Adipocyte (in vitro differentiated cells): Measurements from ENCODE around the gene PTCD1.
"Not testable (repeated sequence)": the region's sequence is repeated elsewhere in the genome, so short reads cannot be mapped to it uniquely, and the experiment has no call there.

Source experiments
- DNase-seq: peaks from one replicate; pipeline ENCODE4 v3.0.0-alpha.2; 2015; ENCODE audit warnings: low read depth
- H3K27me3 ChIP-seq: replicated peaks from 2 replicates; pipeline ENCODE4 v1.7.0; 2013; ENCODE audit warnings: mild to moderate bottlenecking, low read length, moderate library complexity; ENCODE audit not compliant: control insufficient read depth, insufficient read depth
- H3K36me3 ChIP-seq: 2 replicates; pipeline ENCODE4 v1.7.0; 2013; ENCODE audit warnings: low read length, mild to moderate bottlenecking, moderate library complexity; ENCODE audit not compliant: control insufficient read depth, insufficient read depth, severe bottlenecking
- H3K4me1 ChIP-seq: 2 replicates; pipeline ENCODE4 v1.7.0; 2013; ENCODE audit warnings: mild to moderate bottlenecking, low read length, moderate library complexity; ENCODE audit not compliant: control insufficient read depth, insufficient read depth
- H3K4me3 ChIP-seq: 2 replicates; pipeline ENCODE4 v1.7.0; 2013; ENCODE audit warnings: mild to moderate bottlenecking, low read length, moderate library complexity
- H3K9ac ChIP-seq: 2 replicates; pipeline ENCODE4 v1.7.0; 2013; ENCODE audit warnings: mild to moderate bottlenecking, low read length, moderate library complexity
- H3K9me3 ChIP-seq: 2 replicates; pipeline ENCODE4 v1.7.0; 2013; ENCODE audit warnings: mild to moderate bottlenecking, low read length, moderate library complexity; ENCODE audit not compliant: control insufficient read depth

Gene PTCD1

DNA sequence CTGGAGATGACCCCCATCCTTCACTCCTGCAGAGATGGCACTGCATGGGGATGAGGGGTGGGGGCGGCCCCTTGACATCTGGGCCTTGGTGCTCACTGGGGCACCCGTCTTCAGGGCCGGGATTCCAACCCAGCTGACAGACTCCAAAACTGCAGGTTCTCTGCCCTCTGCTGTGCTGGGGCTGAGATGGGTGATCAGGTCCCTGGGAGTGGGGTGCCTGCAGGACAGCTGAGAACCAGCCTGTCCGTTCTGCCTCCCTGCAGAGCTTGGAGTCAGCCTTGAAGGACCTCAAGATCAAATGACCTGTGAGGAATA is 44.5 kb downstream of the PTCD1 start:
- H3K9ac ChIP-seq: no peak overlapping the region
- H3K9me3 ChIP-seq: no peaks in the 10 kb centered on the region
- no peaks in the 10 kb centered on the region for H3K4me1 ChIP-seq
- no peak overlapping the region for H3K4me3 ChIP-seq
- no peak for DNase-seq
- no peaks in the 10 kb centered on the region for H3K27me3 ChIP-seq
- peaks cover 85% of the 10 kb centered on the region for H3K36me3 ChIP-seq

DNA sequence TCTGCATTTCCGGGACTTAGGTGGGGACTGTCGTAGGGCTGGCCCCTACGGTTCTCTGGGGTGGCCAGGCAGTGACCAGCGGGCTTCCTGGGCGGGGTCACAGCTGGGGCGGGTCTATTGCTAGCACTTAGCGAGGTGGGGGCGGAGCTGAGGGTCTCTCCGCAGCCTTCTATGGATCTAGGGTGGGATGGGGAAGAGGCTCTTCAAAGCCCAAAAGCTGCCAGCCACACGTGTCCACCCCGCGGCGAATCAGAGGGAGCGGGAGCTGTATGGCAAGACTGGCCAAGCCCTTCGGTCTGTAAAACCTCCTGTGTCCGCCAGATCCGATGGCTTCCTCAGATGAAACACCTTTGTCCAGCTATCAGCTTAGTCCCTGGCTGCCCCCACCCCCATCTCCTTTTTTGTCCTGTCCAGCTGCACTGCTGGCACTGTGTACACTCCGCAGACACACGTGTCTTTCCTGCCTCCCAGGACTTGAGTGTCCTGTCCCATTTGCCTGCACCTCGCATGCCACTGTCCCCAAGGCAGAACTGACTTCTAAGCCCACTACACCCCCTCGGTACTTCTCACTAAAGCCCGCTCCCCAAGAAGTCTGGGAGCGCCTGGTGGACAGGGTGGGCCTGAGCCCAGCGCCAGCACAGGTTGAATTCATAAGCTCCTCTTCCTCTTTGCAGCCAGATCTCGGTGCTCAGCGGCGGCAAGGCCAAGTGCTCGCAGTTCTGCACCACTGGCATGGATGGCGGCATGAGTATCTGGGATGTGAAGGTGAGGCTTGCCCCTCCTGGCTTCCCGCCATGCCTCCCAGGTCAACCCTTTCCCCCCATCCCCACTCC is 45.0 kb downstream of the PTCD1 start:
- Histone ChIP-seq H3K36me3 (peaks cover 83% of the 10 kb centered on the region), H3K27me3 (no peaks in the 10 kb centered on the region)

DNA sequence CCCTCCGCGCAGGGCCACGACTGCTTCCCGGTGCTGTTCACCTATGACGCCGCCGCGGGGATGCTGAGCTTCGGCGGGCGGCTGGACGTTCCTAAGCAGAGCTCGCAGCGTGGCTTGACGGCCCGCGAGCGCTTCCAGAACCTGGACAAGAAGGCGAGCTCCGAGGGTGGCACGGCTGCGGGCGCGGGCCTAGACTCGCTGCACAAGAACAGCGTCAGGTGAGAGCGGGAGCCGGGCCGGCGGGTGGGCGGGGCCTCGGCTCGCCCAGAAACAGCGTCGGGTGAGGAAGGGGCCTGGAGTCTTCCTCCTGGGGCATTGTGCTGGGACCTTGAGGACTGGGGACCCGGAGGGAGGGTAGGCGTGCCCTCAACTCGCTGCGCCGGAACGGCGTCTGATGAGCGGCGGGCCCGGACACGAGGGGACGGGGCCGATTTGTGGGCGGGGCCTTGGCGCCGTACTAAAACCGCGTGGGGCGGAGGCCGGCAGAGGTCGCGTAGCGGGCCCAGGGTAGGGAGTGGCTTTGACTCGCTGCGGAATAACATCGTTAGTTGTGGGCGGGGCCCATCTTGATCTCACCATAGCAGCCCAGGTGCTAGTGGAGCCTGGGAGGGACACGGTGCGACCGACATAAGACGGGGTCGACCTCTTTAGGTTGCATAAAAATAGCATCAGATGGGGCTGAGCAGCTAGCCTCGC is 45.8 kb downstream of the PTCD1 start:
- Histone ChIP-seq H3K4me3 (peak overlapping the region; percentile 14), H3K27me3 (no peaks in the 10 kb centered on the region), H3K9me3 (no peaks in the 10 kb centered on the region), H3K4me1 (no peaks in the 10 kb centered on the region), H3K9ac (peak overlapping the region; percentile 5), H3K36me3 (peaks cover 83% of the 10 kb centered on the region)
- peak; percentile 45 for DNase-seq

More for the DNA sequence above, 45.0 kb downstream of the PTCD1 start:
- peak overlapping the region; percentile 14 for H3K4me3 ChIP-seq
- peak overlapping the region; percentile 5 for H3K9ac ChIP-seq
- no peaks in the 10 kb centered on the region for H3K4me1 ChIP-seq
- DNase-seq: no peak
- H3K9me3 ChIP-seq: no peaks in the 10 kb centered on the region

DNA sequence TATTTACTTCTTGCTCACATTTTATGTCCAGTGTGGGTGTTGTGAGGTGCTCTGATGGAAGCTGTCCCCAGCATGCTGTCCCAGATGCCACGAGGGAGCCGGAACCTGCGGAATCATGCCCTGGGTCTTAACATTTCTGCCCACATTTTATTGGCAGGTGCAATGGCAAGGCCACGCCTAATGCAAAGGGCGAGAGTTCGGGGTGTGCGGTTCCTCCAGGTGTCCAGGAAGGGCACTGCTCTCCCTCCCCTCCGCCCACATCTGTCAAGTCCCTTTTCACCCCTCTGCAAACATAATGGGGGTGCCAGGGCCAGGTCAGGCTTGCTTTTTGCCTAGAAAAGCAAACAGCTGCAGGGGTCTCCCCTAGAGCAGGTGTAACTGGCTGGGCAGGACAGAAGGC is 46.6 kb downstream of the PTCD1 start:
- peaks cover 77% of the 10 kb centered on the region for H3K36me3 ChIP-seq
- H3K4me3 ChIP-seq: no peak overlapping the region
- no peaks in the 10 kb centered on the region for H3K27me3 ChIP-seq

DNA sequence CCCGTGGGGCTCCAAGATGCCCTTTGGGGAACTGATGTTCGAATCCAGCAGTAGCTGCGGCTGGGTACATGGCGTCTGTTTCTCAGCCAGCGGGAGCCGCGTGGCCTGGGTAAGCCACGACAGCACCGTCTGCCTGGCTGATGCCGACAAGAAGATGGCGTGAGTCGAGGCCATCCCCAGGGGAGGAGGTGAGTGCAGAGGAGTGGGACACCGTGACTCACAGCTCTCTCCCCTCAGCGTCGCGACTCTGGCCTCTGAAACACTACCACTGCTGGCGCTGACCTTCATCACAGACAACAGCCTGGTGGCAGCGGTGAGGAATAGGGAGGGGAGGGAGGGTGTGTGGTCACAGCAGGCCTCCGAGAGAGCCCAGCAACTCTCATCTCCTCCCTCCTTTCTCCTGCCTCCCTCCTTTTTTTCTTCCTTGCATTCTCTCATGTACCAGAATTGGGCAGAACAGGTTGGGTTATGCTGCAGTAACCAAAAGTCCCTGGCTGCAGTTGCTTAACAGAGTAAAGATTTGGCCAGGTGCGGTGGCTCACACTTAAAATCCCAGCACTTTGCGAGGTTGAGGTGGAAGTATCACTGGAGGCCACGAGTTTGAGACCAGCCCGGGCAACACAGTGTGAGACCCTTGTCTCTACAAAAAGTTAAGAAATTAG is 47.5 kb downstream of the PTCD1 start:
- Histone ChIP-seq H3K36me3 (peaks cover 75% of the 10 kb centered on the region), H3K9ac (no peak overlapping the region), H3K4me1 (no peaks in the 10 kb centered on the region), H3K9me3 (no peaks in the 10 kb centered on the region), H3K27me3 (no peaks in the 10 kb centered on the region), H3K4me3 (no peak overlapping the region)
- DNase-seq: no peak

More for the DNA sequence above, 46.6 kb downstream of the PTCD1 start:
- H3K9me3 ChIP-seq: no peaks in the 10 kb centered on the region
- no peaks in the 10 kb centered on the region for H3K4me1 ChIP-seq
- no peak overlapping the region for H3K9ac ChIP-seq
- no peak for DNase-seq

DNA sequence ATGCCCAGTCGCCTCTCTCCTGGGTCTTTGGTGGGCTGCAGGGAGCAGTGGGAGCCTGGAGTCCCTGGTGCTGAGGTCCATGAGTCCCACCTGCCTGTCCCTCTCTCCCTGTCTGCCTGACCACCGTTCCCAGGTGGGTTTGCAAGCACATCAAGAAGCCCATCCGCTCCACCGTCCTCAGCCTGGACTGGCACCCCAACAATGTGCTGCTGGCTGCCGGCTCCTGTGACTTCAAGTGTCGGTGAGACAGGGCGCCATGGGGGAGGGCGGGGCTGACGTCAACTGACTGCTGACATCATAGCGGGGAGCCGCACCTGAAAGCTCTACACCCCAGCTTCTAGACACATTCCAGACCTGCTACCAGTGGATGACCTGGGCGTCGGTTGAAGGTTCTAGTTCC is 48.8 kb downstream of the PTCD1 start:
- H3K4me3 ChIP-seq: no peak overlapping the region
- H3K4me1 ChIP-seq: no peaks in the 10 kb centered on the region
- H3K9me3 ChIP-seq: no peaks in the 10 kb centered on the region
- H3K36me3 ChIP-seq: peaks cover 67% of the 10 kb centered on the region
- DNase-seq: no peak
- H3K27me3 ChIP-seq: no peaks in the 10 kb centered on the region
- H3K9ac ChIP-seq: no peak overlapping the region

DNA sequence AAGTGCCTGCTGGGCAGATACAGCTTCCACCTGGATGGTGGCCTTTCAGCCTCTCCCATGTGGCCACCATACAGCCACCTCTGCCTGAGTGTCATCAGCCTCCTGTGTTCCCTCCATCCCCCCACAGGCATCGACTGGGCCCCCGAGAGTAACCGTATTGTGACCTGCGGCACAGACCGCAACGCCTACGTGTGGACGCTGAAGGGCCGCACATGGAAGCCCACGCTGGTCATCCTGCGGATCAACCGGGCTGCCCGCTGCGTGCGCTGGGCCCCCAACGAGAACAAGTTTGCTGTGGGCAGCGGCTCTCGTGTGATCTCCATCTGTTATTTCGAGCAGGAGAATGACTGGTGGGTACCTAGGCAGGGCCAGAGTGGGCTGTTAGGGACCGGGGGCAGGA is 50.7 kb downstream of the PTCD1 start:
- no peaks in the 10 kb centered on the region for H3K27me3 ChIP-seq
- no peaks in the 10 kb centered on the region for H3K4me1 ChIP-seq
- H3K4me3 ChIP-seq: no peak overlapping the region
- no peak overlapping the region for H3K9ac ChIP-seq
- H3K9me3 ChIP-seq: no peaks in the 10 kb centered on the region
- peaks cover 53% of the 10 kb centered on the region for H3K36me3 ChIP-seq
- no peak for DNase-seq

DNA sequence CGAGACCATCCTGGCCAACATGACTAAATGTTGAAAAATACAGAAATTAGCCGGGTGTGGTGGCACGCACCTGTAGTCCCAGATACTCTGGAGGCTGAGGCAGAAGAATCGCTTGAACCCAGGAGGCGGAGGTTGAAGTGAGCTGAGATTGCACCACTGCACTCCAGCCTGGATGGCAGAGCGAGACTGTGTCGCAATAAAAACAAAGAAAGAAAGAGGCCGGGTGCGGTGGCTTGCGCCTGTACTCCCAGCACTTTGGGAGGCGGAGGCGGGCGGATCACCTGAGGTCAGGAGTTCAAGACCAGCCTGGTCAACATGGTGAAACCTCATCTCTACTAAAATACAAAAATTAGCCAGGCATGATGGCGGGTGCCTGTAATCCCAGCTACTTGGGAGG is 51.4 kb downstream of the PTCD1 start:
- not testable (repeated sequence) for DNase-seq, H3K27me3 ChIP-seq, H3K9me3 ChIP-seq, H3K4me1 ChIP-seq, H3K9ac ChIP-seq, H3K4me3 ChIP-seq
- peaks cover 52% of the 10 kb centered on the region for H3K36me3 ChIP-seq

DNA sequence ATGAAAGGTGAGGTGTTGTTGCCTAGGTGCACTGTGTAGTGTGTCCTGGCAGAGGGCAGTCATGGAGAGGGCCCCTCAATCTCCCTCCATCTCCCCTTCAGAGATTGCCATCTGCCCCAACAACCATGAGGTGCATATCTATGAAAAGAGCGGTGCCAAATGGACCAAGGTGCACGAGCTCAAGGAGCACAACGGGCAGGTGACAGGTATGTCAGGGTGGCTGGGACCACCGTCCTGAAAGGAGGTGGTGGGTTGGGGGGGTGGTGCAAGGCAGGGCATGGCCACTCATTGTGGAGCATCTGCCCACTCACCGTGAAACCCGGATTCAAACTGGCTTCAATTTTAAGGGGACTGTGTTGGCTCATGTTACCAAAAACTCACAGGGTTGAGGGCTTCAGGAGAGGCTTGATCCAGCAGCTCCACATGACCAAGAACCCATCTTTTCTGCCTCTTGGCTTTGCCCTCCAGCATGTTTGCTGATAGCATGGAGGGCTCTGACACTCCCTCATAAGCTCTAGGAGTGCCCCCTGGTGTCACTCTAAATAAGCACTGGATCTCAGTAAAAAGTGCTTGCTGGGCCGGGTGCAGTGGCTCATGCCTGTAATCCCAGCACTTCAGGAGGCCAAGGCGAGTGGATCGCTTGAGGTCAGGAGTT is 51.9 kb downstream of the PTCD1 start:
- peak; percentile 22 for DNase-seq
- H3K4me1 ChIP-seq: peaks cover 2% of the 10 kb centered on the region
- H3K9me3 ChIP-seq: no peaks in the 10 kb centered on the region
- H3K27me3 ChIP-seq: no peaks in the 10 kb centered on the region
- H3K36me3 ChIP-seq: peaks cover 46% of the 10 kb centered on the region
- H3K4me3 ChIP-seq: no peak overlapping the region
- H3K9ac ChIP-seq: no peak overlapping the region

DNA sequence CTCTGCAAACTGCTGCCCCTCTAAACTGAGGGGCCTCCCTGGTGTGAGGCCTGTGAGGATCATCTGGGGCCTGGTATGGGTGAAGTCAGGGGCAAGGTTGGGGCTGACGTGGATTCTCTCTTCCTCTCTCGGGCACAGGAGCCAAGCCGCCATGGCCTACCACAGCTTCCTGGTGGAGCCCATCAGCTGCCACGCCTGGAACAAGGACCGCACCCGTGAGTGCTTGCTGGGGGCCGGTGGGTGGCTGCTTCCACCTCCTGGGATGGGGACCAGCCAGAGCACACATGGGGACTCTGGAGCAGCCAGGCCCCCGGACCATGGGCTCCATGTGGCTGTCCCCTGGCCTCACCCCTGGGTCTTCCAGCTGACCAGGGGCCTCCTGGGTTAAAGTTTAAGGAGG is 53.0 kb downstream of the PTCD1 start:
- H3K36me3 ChIP-seq: peaks cover 37% of the 10 kb centered on the region
- H3K27me3 ChIP-seq: no peaks in the 10 kb centered on the region
- DNase-seq: no peak
- H3K9me3 ChIP-seq: no peaks in the 10 kb centered on the region
- H3K4me3 ChIP-seq: no peak overlapping the region
- peaks cover 14% of the 10 kb centered on the region for H3K4me1 ChIP-seq
- H3K9ac ChIP-seq: no peak overlapping the region

DNA sequence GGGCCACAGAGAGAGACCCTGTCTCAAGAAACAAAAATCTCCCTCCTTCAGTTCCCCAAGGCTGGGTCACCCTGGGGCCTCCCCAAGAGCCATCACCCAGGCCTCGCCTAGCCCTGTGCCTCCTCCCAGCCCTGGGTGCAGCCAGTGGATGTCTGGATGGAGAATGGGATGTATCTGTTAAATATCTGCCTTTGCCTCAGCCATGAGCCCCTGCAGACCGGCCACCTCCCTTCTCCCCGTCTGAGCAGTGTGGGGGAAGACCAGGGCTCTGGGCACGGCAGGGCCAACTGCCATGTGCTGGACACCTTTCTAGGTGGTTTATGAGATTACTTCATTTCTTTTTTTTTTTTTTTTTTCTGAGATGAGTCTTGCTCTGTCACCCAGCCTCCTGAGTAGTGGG is 54.1 kb downstream of the PTCD1 start:
- Histone ChIP-seq H3K4me1 (peaks cover 24% of the 10 kb centered on the region), H3K27me3 (no peaks in the 10 kb centered on the region), H3K9me3 (no peaks in the 10 kb centered on the region), H3K4me3 (no peak overlapping the region), H3K36me3 (peaks cover 26% of the 10 kb centered on the region), H3K9ac (no peak overlapping the region)
- DNase-seq: no peak
